ENCODE results near the gene LAMTOR1.

LAMTOR1 gene

GRCh38 chr11:72127923-72128322 lies 24.8 kb upstream of the LAMTOR1 start:
- no peak overlapping the region for H3K27ac ChIP-seq
- TF ChIP-seq ZFX (IDR thresholded peaks at IDR 0.05) (no peak), CTCF (conservative IDR thresholded peaks at IDR 0.05) (no peak)

GRCh38 chr11:72125956-72126355 lies 22.9 kb upstream of the LAMTOR1 start:
- TF ChIP-seq ZFX (IDR thresholded peaks at IDR 0.05) (no peak), CTCF (conservative IDR thresholded peaks at IDR 0.05) (no peak)
- no peak overlapping the region for H3K27ac ChIP-seq

- no peak for TF ChIP-seq CTCF (conservative IDR thresholded peaks at IDR 0.05)
- no peak for TF ChIP-seq ZFX (IDR thresholded peaks at IDR 0.05)
- H3K27ac ChIP-seq = no peak overlapping the region
These were observed 20.9 kb upstream of the LAMTOR1 start for GRCh38 chr11:72124046-72124445.

DNA sequence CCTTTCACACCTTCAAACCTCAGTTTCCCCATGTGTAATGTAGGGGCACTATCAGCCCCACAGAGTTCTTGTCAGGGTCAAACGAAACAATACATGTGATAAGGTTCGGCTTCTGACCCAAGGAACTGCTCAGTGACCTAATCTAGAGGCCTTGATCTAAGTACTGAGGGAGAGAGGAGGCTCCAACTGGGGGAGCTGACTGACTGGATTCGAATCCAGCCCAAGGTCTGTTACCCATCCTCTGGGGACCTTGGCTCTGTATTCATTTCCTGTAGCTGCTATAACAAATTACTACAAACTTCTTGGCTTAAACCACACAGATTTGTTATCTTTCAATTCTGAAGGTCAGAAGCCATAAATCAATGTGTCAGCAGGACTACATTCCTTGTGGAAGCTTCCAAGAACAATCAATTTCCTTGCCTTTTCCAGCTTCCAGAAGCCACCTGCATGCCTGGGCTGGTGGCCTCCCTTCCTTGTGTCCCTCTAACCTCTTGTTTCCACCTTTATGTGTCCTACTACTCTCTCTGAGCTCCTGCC lies 20.1 kb upstream of the LAMTOR1 start:
- no peak overlapping the region for H3K27ac ChIP-seq
- TF ChIP-seq CTCF (conservative IDR thresholded peaks at IDR 0.05) = no peak
- TF ChIP-seq ZFX (IDR thresholded peaks at IDR 0.05) = no peak

DNA sequence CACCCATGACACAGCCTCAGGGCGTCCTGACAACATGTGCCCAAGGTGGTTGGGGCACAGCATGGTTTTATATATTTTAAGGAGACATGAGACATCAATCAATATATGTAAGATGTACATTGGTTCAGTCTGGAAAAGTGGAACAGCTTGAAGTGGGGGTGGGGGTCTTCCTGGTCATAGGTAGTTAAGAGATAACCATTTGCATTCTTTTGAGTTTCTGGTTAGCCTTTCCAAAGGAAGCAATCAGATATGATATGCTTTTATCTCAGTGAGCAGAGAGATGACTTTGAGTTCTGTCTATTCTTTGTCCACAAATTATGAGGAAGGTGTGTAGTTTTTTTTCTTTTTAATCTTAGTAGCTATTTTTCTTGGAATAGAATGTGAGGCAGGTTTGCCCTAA lies 19.5 kb upstream of the LAMTOR1 start:
- TF ChIP-seq CTCF (conservative IDR thresholded peaks at IDR 0.05) = no peak
- H3K27ac ChIP-seq = no peak overlapping the region

GRCh38 chr11:72120930-72121329 lies 17.8 kb upstream of the LAMTOR1 start:
- TF ChIP-seq CTCF (conservative IDR thresholded peaks at IDR 0.05) = no peak
- no peak for TF ChIP-seq ZFX (IDR thresholded peaks at IDR 0.05)
- H3K27ac ChIP-seq = no peak overlapping the region

GRCh38 chr11:72119198-72119597 lies 16.1 kb upstream of the LAMTOR1 start:
- TF ChIP-seq ZFX (IDR thresholded peaks at IDR 0.05) (no peak), CTCF (conservative IDR thresholded peaks at IDR 0.05) (no peak)
- no peak overlapping the region for H3K27ac ChIP-seq
